Fibroblast of pulmonary artery (primary cell): ENCODE measurements around the gene ARHGEF7.

Experiments used
- DNase-seq: peaks from one replicate; pipeline ENCODE4 v3.0.0-alpha.2; 2010; ENCODE audit warnings: low read depth
- H3K4me3 ChIP-seq: replicated peaks from 2 replicates; pipeline ENCODE4 v1.5.1; 2011; ENCODE audit warnings: low read depth, mild to moderate bottlenecking, control low read depth, low read length, moderate library complexity
- TF ChIP-seq, protein P1 (sequence below): IDR thresholded peaks from 2 replicates; pipeline ENCODE4 v1.5.1; 2011; ENCODE audit warnings: mild to moderate bottlenecking, control low read depth, low read length, inconsistent platforms; ENCODE audit errors: missing control alignments

ARHGEF7 gene

GRCh38 chr13:111131611-111132010 is 16.5 kb downstream of the ARHGEF7 start:
- H3K4me3 ChIP-seq = no peak overlapping the region
- no peak for DNase-seq
- TF ChIP-seq, protein P1, sequence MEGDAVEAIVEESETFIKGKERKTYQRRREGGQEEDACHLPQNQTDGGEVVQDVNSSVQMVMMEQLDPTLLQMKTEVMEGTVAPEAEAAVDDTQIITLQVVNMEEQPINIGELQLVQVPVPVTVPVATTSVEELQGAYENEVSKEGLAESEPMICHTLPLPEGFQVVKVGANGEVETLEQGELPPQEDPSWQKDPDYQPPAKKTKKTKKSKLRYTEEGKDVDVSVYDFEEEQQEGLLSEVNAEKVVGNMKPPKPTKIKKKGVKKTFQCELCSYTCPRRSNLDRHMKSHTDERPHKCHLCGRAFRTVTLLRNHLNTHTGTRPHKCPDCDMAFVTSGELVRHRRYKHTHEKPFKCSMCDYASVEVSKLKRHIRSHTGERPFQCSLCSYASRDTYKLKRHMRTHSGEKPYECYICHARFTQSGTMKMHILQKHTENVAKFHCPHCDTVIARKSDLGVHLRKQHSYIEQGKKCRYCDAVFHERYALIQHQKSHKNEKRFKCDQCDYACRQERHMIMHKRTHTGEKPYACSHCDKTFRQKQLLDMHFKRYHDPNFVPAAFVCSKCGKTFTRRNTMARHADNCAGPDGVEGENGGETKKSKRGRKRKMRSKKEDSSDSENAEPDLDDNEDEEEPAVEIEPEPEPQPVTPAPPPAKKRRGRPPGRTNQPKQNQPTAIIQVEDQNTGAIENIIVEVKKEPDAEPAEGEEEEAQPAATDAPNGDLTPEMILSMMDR = no peak

GRCh38 chr13:111132948-111133347 is 17.8 kb downstream of the ARHGEF7 start:
- DNase-seq = no peak
- no peak overlapping the region for H3K4me3 ChIP-seq
- TF ChIP-seq, protein P1 = no peak

DNA sequence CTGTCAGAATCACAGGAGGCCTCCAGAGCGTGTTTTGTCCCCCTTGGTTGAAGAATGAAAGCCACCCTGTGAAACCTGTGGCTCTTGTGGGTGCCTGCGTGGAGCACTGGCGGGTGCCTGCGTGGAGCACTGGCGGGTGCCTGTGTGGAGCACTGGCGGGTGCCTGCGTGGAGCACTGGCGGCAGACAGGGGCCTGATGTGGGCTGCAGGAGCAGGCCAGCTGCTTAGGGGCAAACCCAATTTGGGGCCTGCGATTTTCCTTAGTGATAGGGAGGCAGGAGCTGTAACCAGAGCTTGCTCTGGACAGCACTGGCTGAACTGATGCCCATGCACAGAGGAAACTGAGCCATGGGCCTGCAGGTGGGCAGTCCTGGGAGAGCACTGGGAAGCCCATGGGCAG is 24.3 kb downstream of the ARHGEF7 start:
- no peak for DNase-seq
- TF ChIP-seq, protein P1 = no peak
- no peak overlapping the region for H3K4me3 ChIP-seq

DNA sequence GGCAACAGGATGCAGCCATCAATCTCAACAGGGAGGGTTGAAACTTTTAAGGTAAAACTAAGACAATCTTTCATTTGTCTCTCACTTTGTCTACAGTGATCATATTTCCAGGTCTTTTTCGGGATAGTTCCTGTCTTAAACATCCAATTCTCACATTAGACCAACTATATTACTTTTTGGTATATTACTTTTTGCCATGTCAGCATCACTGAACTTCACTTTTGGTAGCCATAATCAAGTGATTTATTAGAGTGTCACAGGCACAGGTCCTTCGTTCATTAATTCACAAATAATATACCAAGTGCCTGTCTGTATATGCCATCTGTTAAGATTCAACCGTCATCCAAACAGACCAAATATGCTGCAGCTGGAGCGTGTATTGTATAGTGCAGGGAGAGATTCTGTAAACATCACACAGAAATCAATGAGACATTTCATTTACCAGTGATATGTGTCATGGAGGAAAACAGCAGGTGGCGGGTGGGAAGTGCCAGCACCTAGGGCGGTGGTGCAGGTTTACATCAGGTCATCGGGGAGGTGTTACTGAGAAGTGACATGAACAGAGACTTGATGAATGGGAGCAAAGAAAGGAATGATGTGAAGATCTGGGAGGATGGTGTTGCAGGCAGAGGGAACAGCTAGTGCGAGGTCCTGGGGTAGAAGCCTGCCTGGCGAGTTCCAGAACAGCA is 24.9 kb downstream of the ARHGEF7 start:
- TF ChIP-seq, protein P1 = no peak
- DNase-seq = no peak
- no peak overlapping the region for H3K4me3 ChIP-seq

DNA sequence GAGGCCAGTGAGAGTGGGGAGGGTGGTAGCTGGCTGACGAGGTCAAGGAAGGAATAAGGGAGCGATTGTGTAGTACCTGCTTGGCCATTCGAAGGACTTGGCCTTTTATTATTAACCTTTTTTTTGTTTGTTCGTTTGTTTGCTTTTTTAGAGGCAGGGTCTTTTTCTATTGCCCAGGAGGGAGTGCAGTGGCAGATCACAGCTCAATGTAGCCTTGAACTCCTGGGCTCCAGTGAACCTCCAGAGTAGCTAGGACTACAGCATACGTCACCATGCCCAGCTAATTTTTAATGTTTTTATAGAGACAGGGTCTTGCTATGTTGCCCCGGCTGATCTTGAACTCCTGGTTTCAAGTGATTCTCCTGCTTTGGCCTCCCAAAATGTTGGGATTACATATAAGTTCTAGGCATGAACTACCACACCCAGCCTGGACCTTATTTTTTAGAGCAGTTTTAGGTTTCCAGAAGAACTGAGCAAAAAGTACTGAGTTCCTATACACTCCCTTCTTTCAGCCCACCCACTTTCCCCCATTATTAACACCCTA is 25.5 kb downstream of the ARHGEF7 start:
- no peak overlapping the region for H3K4me3 ChIP-seq
- TF ChIP-seq, protein P1 = no peak
- DNase-seq = no peak

DNA sequence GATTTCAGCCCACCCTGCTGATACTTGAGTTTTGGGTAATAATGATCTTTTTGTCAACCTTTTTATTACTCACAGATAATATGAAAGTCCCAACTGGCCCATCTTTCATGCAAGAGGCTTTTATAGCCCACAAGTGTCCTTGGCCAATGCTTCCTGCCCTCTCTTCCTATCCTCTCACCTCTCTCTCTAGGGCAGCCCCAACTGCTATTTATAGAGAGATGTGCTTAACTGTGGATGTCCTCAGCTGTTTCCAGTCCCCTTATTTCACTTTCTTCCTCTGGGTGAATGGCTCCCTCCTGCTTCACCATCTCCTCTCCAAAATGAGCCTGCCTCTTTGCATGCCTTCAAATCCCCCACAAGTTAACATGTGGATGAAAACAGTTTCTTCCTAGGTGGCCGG is 27.4 kb downstream of the ARHGEF7 start:
- DNase-seq = no peak
- TF ChIP-seq, protein P1 = no peak
- H3K4me3 ChIP-seq = no peak overlapping the region

DNA sequence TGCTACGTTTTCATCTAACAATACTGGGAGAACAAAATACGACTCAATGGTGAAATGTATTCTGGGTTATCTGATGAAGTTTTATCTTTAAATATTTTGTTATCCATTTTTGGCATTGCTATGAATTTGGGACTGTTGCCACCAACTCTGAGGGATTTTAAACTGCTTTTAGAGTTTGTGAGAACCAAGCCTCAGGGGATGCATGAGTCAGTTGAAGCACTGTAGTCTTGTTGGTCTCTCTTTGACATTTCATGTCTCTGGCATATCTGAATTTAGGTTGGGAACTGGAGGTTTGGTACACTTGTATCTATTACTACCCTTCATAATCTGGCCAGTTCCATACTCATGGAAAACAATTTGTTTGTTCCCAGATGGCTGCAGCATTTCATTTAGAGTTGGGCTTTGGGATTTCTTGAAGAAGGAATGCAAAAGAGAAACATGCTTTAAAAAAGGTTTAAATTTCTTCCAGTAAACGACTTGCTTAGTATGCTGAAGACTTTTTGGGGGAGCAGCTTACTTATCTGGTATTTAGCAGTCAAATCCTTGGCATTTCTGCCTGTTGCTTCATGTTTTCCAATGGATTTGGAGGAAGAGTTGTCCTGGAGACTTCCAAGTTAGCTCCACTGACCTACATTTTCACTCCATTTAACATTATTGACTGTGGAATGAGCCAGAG is 28.9 kb downstream of the ARHGEF7 start:
- H3K4me3 ChIP-seq = no peak overlapping the region
- TF ChIP-seq, protein P1 = no peak
- no peak for DNase-seq
